SK-MEL-5 (cell line): ENCODE measurements around the gene SCAP. TPM values are rescaled to one million over a fixed set of nuclear protein-coding genes. Genes with fewer than 3 reads are reported as not detected.

Source experiments
- small RNA-seq, 2 experiments: library from RNA; depleted of rRNA; stranded (forward); fragments of <200 nt; gene quantifications; one replicate each; pipeline ENCODE3, GENCODE V24; 2014
- total RNA-seq: library from RNA; depleted of rRNA; stranded (reverse); fragments of >200 nt; shearing (Covaris generic); gene quantifications from 2 replicates; pipeline ENCODE4 v1.2.3, GENCODE V29; 2014; rRNA removed

Gene SCAP
- total RNA-seq, 1 experiment from 2014 or later = 60.7 TPM

Small RNAs within 50 kb of the gene (small RNA-seq; reads per million reads assigned to genes)
- 0 reads per million in 2 experiments for gene AC099778.2

Other genes with a start within 250 kb of the SCAP start
- 8.0 and 14.3 TPM in 2 replicates for gene KIF9, start 193.1 kb downstream of the SCAP start, total RNA-seq
- gene KLHL18, start 193.0 kb downstream of the SCAP start, total RNA-seq = 14.9 TPM in 2 replicates
- 9.9 and 13.0 TPM in 2 replicates for gene PTPN23, start 94.9 kb downstream of the SCAP start, total RNA-seq
- 39.4 and 44.6 TPM in 2 replicates for gene ELP6, start 37.8 kb upstream of the SCAP start, total RNA-seq
- 3.8 and 4.3 TPM in 2 replicates for gene CSPG5, start 102.9 kb upstream of the SCAP start, total RNA-seq